Measurements from ENCODE around the gene ZBTB49.
"Not testable (repeated sequence)": the region's sequence is repeated elsewhere in the genome, so short reads cannot be mapped to it uniquely, and the experiment has no call there.

Gene ZBTB49, protein sequence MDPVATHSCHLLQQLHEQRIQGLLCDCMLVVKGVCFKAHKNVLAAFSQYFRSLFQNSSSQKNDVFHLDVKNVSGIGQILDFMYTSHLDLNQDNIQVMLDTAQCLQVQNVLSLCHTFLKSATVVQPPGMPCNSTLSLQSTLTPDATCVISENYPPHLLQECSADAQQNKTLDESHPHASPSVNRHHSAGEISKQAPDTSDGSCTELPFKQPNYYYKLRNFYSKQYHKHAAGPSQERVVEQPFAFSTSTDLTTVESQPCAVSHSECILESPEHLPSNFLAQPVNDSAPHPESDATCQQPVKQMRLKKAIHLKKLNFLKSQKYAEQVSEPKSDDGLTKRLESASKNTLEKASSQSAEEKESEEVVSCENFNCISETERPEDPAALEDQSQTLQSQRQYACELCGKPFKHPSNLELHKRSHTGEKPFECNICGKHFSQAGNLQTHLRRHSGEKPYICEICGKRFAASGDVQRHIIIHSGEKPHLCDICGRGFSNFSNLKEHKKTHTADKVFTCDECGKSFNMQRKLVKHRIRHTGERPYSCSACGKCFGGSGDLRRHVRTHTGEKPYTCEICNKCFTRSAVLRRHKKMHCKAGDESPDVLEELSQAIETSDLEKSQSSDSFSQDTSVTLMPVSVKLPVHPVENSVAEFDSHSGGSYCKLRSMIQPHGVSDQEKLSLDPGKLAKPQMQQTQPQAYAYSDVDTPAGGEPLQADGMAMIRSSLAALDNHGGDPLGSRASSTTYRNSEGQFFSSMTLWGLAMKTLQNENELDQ

DNA sequence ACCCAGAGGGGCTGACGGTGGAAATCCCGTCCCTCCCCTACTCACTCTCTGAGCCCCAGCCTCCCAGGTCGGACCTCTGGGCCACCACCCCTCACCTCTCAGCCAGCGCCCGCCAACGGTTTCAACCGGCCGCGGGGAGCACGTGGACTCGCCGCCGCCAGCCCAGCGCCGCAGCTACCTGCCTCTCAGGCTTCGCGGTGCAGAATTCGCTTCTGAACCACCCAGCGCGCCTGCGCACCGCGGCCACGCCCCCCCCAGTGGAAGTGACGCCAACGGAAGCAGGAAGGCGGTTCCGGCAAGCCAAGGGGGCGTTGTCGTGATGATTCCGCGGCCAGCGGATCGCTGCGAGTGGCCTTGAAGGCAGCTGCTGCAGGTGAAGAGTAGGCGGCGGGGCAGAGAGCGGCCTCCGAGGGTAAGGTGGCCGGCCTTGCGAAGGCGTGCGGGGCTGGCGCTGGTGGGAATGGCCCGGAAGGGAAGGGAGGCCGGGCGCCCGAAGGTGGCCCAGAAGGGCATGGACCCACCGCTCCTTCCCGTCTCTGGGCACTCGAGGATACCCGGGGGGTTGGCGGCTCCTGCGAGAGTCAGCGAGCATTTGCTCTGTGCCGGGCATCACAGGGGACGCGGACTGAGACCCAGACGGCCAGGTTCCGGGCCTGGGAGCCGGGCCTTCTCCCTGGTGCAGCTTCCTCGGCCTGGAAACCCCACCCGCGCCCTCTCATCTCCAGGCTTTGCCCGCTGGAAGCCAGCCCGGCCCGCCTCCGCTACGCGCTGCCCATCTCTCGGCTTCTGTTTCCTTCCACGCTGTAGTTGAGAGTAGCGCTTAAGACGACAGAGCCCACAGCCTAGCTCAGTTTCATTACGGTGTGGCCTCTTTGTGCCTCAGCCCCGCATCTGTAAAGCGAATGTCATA, at the start of gene ZBTB49, which contains the start of gene LYAR:
Gene ZBTB49, plus strand, starts transcription at position 311 of the 910 bp plus-strand sequence. CDS start 9,695 bp downstream, outside the sequence.
Gene LYAR, minus strand, starts transcription at position 214 of the 910 bp plus-strand sequence. CDS start 6,412 bp downstream, outside the sequence.
- DNase-seq (ENCODE audit: low read depth), result peak; percentile 87

DNA sequence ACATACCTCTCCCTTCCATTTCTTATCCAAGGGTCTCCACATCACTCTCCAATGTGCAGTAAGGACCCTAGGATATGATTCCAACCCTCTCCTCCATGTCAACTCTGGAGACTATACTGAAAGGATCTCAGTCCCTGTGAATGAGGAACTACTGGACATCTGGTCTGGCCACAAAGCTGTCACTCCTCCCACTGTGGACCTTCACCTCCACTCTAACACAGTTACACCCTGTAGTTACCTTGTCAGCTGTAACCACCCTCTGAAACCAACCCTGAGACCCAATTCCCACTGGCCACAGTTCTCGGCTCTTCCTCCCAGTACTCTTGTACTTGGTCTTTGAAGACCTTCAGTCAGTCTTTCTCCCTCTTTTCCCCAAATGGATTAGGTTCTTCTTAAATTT, 44.9 kb upstream of the ZBTB49 start:
- DNase-seq (ENCODE audit: low read depth), result no peak

DNA sequence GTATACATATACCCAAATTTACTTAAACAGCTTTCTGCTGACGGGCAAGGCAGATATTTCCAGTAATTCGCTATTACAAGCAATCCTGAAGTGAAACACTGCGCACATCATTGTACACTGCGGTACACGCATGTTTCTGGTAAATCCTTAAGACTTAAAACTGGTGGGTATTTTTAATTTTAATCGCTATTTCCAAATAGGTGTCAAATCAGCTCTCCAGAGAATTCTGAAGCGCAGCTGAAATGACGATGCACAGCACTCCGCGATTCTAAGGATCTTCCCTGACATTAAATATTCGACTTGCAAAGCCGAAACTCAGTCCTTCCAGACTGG, 42.4 kb upstream of the ZBTB49 start:
- DNase-seq (ENCODE audit: low read depth), result no peak

DNA sequence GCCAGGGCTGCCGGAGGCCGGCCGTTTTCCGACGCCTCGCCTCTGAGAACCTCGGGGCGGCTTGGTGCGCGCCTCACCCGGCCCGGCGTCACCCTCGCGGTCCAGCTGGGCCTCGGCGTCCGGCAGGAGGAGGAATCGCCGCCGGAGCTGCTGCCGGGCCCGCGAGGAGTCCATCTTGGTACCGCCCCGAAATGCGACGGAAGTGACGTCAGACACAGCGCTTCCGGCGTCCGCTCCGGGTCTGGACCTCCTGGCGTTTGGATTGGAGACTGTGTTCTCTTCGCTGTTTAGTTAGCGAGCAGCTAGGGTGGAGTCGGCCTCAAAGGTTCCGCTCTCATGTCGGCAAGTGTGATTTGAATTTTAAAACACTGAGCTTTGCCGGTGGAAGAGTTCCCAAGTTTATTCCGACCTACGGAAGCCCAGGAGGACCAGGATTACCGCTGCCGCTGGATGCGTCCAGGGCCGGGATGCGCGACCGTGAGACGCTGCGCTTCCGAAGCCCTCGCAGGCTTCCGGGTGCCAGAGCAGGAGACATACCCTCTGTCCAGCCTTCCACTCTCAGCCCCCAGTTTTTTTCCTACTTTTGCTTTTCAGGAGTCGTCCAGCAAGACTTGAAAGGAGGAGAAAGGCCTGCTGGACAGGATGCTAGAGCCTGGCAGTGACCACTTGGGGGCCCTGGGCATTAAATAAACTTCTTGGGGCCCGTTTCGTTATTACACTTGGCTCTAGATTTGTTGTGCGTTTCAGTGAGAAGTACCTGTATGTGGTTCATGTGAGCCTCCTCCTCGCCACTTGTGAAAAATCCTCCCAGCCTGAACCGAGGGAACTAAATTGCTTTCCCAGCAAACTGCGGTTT, 41.8 kb upstream of the ZBTB49 start, which contains the start of gene TMEM128:
Gene TMEM128, minus strand, starts transcription at position 195 of the 856 bp plus-strand sequence. Its CDS starts 21 bp downstream, at position 174.
- DNase-seq (ENCODE audit: low read depth), result peak; percentile 94

DNA sequence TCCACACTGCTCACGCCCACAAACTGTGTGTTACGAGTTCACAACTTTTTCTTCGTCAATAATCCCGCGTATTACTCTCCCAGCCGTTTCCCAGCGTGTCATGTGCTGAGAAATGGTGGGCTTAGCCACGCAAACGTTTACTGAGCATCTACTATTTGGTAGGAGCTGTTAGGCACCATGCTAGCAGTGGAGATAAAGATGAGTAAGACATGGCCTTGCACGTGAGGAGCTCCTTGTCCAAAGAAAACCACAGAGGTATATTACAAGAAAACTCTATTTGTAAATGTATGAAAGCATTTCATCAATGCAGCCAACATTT, 41.2 kb upstream of the ZBTB49 start:
- peak; percentile 12 for DNase-seq (ENCODE audit: low read depth)

DNA sequence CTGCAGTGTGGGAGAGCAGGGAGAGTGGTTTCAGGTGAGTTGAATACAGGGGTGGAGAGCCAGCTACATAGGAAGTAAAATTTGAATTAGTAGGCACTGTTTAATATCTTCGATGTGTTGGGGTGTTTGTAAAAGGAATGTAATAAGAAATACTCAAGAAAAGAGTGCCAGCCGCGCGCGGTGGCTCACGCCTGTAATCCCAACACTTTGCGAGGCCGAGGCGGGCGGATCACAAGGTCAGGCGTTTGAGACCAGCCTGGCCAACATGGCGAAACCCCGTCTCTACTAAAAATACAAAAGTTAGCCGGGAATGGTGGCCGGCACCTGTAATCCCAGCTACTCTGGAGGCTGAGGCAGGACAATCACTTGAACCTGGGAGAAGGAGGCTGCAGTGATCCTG, 40.7 kb upstream of the ZBTB49 start:
- not testable (repeated sequence) for DNase-seq (ENCODE audit: low read depth)

DNA sequence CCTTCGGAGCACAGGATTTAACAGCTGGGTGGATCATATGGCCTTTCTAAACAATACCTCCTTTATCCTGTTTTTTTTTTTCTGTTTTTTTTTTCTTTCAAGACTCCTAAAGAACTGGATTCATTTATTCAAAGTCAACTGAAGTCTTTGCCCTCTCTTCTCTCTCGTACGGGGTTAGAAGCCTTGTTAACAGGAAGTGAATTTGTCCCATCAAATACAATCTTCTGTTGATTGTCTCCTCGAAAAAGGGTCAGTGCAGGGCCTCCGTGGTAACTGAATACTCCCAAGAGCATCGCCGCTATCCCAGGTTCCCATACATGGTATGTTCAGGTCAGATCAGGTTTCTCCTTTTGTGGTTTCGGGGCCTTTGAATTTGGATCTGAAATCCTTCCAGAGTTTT, 40.2 kb upstream of the ZBTB49 start:
- DNase-seq (ENCODE audit: low read depth), result no peak

DNA sequence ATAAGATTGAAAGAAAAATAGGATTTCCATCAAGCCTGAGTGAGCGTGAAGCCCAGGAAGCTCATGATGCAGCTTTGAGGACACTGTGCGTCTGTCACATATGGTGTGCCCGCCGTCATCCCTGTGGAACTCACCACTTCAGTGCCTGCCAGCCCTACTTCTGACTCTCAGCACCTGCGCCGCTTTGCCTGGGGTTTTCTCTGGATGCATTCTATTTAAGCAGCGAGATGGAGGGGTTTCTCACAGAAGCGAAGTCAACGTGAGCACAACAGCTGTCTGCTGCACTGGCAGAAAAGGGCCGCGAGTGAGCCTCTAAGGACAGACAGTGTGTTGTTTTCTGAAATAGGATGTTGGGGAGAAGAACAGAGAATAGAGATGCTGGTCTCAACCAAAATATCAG, 35.9 kb upstream of the ZBTB49 start:
- no peak for DNase-seq (ENCODE audit: low read depth)

DNA sequence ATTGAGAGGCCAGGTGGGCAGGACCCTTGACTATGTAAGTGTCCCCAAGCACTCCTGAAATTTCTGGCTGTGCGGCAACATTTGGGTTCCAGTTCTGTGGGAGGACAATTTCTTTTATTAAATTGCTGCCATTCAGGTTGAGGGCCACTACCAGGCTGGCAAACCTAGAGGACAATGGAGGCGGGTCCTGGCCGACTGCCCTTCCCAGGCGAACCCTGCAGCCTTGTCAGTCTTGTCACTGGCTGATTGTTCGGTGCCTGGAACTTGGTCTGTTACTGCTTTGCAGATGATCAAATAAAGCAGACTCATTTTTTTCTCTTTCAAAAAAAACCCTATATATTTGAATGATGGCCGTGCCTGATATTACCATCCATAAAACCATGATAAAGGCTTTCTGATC, 35.4 kb upstream of the ZBTB49 start:
- DNase-seq (ENCODE audit: low read depth), result no peak

DNA sequence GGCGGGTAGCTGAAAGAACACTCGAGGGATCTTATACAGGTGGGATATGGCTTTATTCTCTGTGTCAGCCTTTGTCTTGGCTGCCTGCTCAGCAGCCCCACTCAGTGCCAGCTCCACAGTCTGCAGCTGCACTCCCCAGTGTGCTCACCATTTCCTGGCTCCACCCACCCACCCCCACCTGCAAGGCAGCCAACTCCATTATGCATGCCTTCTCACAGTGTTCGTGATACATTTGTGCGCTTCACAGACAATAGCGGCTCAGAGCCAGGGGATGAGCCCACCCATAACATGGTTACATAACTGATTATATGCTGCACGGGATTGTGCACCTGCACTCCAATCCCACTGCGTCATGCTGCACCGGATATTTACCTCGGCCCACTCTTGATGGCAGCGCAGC, 33.3 kb upstream of the ZBTB49 start:
- no peak for DNase-seq (ENCODE audit: low read depth)

DNA sequence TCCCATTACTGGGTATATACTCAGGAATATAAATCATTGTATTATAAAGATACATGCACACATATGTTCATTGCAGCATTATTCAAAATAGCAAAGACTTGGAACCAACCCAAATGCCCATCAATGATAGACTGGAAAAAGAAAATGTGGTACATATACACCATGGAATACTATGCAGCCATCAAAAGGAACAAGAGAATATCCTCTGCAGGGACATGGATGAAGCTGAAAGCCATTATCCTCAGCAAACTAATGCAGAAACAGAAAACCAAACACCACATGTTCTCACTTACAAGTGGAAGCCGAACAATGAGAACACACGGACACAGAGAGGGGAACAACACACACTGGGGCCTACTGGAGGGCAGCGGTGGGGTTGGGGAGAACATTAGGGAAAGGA, 32.3 kb upstream of the ZBTB49 start:
- DNase-seq (ENCODE audit: low read depth), result not testable (repeated sequence)

DNA sequence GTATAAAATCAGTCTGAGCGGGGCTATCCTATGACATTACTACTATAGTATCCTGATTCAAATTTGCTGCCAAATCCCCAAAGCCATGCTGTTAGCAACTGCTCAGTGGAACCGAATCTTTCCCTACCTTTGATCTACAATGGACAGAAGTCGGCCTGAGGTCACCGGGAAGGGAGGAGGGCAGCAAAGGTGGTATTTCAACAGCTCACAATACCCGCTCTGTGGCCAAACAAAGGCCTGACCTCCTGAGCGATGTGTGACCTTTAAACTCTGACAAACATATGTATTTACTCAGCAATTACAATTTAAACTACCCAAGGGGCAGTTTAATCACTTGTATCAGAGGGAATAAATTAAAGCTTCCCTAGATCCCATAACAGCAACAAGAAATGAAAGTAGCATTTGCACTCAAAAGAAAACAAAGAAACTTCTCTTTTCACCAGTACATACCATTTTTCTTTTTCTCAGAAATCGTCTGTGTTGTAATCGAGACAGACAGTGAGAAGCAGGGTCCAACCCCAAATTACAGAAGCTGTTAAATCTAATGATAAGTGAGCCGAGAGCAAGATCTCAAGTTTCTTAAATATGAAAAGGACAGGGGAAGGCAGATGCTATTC, 30.5 kb upstream of the ZBTB49 start:
- DNase-seq (ENCODE audit: low read depth), result no peak

DNA sequence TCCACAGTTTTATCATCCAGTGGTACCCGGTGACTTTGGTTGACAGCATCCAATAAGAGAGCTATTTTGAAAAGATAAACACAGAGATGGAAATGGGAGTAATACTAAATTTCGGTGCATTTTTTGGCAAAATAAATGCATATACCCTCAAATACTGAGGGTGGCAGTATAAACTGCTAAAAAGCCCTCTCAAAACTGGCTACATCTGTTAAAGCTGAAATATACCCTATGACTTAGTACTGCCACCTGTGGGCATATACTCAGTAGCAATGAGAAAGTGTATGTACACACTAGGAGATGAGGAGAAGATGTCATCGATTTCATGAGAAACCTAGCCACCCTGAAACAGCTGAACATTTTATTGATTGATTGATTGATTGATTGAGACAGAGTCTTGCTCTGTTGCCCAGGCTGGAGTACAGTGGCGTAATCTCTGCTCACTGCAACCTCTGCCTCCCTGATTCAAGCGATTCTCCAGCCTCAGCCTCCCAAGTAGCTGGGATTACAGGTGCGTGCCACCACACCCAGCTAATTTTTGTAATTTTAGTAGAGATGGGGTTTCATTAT, 29.8 kb upstream of the ZBTB49 start:
- DNase-seq (ENCODE audit: low read depth), result peak; percentile 70

DNA sequence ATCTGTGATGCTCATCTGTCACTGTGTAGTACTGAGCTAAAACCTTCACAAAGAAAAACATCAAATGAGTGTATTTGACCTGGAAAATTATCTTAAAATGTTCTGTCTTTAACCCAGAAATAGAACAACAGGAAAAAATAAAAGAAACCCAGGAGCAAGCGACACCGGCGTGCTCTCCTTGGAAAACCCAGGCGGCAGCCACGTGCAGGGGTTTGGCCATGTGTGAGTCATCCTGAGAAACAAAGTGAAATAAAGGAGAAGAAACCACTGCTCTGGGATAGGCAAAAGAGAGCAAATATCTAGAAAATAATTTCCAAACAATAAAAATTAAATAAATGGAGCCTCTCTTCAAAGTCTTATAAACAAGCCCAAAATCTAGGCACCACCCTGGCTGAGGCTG, 22.1 kb upstream of the ZBTB49 start:
- DNase-seq (ENCODE audit: low read depth), result no peak

DNA sequence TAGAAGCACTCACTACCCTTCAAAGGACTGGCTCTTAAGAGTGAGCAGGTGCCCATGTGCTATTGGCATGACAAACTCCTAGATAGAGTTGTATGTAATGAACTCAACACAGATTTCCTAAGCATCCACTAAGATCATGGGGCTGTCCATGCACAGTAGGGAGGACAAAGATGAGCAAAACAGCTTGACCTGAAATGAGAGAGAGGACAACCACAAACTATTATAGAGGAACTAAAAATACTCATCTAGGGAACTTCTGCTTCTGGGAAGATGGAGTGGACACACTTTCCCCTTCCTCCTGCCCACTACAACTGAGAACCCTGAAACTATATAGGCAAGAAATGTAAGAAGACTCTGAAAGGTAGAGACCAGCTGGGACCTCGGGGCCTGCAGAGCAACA, 21.3 kb upstream of the ZBTB49 start:
- no peak for DNase-seq (ENCODE audit: low read depth)

DNA sequence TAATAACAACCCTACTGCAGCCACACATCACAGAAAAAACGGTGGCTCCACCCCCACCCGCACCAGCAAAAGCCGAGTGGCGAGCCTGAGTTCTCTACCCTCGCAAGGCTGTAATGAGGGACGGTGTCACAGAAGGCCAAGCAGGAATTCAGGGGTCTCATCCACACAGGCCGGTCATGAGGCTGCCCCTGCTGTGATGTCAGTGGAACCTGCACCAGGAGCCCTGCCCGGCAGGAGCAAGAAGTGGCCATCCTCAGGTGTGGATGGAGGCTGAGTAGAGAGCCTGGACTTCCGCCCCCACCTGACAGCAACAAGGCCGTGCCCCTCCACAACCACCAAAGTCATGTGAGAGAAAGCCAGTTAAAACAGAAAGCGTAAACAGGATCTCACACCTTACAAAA, 20.7 kb upstream of the ZBTB49 start:
- no peak for DNase-seq (ENCODE audit: low read depth)

DNA sequence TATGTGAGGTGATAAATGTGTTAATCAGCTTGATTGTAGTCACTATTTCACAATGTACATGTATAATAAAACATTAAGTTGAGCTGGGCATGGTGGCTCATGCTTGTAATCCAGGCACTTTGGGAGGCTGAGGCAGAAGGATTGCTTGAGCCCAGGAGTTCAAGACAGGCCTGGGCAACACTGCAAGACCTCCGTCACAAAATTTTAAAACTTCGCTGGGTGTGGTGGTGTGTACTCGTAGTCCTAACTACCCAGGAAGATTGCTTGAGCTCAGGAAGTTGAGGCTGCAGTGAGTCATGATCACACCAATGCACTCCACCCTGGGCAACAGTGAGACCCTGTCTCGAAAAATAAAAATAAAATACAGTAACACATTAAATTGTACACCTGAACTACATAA, 20.2 kb upstream of the ZBTB49 start:
- peak; percentile 9 for DNase-seq (ENCODE audit: low read depth)

DNA sequence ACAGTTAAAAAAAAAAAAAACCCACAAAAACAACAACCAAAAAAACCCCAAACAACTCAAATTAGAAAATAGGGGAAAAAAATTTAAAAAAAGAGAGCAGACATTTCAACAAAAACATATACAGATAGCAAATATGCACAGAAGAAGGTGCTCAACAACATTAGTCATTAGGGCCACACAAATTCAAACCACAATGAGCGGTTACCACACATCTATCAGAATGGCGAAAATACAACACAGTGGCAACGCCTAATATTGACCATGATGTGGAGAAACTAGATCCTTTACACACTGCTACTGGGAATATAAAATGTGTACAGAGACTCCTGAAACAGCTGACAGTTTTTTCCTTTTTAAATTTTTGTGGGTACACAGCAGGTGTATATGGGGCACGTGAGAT, 19.5 kb upstream of the ZBTB49 start:
- DNase-seq (ENCODE audit: low read depth), result peak; percentile 6

DNA sequence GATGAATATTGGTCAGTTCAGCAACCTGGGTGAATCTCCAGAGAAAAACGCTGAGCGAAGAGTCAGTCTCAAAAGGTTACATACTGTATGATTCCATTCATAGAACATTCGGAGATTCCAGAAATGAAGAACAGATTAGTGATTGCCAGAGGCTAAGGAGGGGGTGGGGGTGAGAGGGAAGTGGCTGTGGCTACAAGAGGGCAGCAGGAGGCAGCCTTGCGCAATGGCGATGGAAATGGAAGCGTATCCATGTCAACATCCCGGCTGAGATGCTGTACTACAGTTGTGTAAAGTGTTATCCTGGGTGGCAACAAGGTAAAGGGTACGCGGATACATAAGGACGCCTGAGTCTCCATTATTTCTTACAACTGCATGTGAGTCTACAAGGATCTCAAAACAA, 18.1 kb upstream of the ZBTB49 start:
- DNase-seq (ENCODE audit: low read depth), result peak; percentile 38

DNA sequence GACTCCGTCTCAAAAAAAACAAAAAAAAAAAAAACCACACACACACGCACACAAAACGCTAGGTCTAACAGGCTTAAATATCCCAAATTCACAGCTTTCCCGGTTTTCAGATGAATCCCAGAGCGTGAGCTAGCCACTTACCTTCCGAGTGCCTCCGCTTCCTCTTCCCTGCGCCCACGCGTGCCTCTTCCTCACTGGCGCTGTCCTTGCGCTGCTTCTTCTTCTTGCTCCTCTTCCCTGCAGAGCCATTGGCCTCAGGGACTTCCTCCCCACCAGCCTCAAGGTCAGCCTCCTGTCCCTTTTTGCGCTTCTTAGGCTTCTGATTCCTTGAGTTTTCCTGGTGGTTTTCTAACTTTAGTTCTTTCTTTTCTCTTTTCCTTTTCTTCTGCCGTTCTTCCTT, 15.8 kb upstream of the ZBTB49 start:
- DNase-seq (ENCODE audit: low read depth), result no peak

DNA sequence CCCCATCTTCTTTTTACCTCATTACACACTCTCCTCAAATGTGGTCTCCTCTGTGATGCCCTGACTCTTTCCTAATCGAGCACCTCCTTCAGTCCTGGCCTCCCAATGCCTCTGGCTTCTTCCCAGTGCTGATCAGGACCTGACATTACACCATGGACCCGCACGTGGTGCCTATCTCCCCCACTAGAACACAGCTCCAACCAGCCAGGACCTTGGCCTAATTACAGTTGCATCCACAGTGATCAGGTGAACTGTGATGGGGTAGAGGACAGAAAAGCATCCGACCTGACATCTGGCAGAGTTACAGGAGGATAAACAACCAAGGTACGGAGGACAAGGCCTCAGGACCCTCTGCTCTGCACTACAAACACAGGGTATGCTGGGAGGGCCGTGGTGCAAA, 12.5 kb upstream of the ZBTB49 start:
- no peak for DNase-seq (ENCODE audit: low read depth)

Measured in EH (cell line).